ENCODE results near the gene CDX1. TPM values are rescaled to one million over a fixed set of nuclear protein-coding genes. Genes with fewer than 3 reads are reported as not detected.
A peak's percentile ranks its signal among the peaks of the same experiment; 100 is the strongest.

CDX1 gene
- total and polyA plus RNA-seq, 2 experiments from 2014 or later, result 43.3 to 54.6 TPM

DNA sequence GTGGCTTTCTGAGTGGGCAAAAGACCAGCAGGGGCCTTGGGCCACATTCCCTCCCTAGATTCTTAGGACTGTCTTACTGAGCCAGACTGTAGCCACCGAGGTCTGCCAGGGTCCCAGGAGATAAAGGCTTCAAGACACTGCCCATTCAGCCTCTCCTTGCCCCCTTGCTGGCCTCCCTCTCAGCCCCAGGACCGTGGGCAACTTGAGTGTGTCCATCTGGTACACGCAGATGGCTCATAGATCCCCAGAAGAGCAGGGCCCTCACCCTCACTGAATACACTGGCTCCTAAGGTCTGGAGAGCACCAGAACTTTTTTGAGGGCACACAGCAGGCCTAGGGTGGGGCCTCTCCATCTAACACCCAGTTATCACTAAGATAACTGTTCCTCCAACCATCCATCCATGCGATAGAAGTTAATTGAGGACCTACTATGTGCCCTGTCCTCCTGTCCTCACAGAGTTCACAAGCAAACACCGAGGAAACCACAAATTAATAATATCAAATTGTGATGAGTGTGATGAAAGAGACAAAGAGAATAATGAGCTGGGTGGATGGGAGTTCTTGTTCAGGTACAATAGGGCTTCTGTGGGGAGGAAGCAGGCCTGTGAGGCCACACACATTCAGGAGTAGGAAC lies 6.0 kb upstream of the CDX1 start:
- H3K9me3 ChIP-seq (ENCODE audit: low read depth), result no peaks in the 10 kb centered on the region
- H3K27ac ChIP-seq, result peak overlapping the region; percentile 97
- H3K4me1 ChIP-seq (ENCODE audit: insufficient read depth), result peaks cover 67% of the 10 kb centered on the region
- DNase-seq (ENCODE audit: low spot score), result no peak
- TF ChIP-seq EZH2 (IDR thresholded peaks at IDR 0.05; ENCODE audit: borderline replicate concordance) (no peak), EZH2phosphoT487 (IDR thresholded peaks at IDR 0.05; ENCODE audit: low read depth, severe bottlenecking, unreplicated experiment) (no peak), CTCF (IDR thresholded peaks at IDR 0.05; ENCODE audit: poor library complexity) (no peak)
- no peaks in the 10 kb centered on the region for H4K20me1 ChIP-seq (ENCODE audit: insufficient read depth, poor library complexity, severe bottlenecking)
- no peak overlapping the region for H3K4me3 ChIP-seq
- H3K4me2 ChIP-seq, result no peak overlapping the region
- no peak overlapping the region for H2AFZ ChIP-seq
- 68% methylated on average over 5 of the region's 5 CpGs for WGBS (ENCODE audit: low lambda C conversion rate, missing lambda C conversion rate)
- no peaks in the 10 kb centered on the region for H3K9me2 ChIP-seq (replicated peaks; ENCODE audit: insufficient read depth)
- no peaks in the 10 kb centered on the region for H3K79me2 ChIP-seq
- no peaks in the 10 kb centered on the region for H3K27me3 ChIP-seq
- H3K36me3 ChIP-seq (replicated peaks; ENCODE audit: insufficient read depth, low read depth), result no peaks in the 10 kb centered on the region

DNA sequence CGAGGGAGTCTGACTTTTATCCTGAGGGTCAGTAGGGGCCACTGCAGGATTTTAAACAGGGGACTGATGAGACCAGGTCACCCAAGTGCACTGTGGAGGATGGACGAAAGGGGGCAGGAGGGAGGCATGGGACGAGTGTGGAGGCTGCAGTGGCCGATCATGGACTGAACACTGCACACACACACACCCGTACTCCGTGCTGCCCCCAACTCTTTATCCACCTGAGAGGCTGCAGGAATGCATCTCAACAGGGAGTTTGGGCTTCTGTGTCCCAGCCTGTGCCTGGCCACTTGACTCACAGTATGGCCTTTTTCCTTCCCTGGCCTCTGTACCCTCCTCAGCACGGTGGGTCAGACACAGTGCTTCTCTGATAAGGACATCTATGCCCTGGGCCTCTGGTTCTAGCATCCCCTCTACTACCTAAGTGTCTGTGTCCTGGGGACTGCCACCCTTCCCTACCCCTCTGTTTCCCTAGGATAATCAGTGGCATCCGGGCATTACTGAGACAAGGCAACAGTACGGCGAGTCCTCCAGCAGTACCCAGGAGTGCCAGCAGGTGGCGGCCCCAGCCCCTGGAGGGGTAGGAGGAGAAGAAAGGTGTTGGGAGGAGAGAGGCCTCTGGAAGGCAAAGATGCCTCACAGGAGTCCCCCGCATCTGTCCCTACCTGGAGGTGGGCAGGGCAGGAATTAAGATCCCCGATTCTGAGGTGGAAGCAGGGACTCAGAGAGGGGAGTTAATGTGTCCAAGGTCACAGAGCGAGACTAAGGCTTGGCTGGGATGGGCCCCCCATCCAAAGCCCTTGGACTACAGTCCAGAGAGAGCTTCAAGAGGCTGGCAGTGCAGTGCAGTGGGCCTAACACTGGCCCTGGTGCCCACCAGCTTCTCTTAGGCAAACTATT lies 5.1 kb upstream of the CDX1 start:
- H4K20me1 ChIP-seq (ENCODE audit: insufficient read depth, poor library complexity, severe bottlenecking), result no peaks in the 10 kb centered on the region
- no peak overlapping the region for H2AFZ ChIP-seq
- H3K79me2 ChIP-seq, result no peaks in the 10 kb centered on the region
- peak overlapping the region; percentile 97 for H3K27ac ChIP-seq
- peaks cover 67% of the 10 kb centered on the region for H3K4me1 ChIP-seq (ENCODE audit: insufficient read depth)
- H3K27me3 ChIP-seq, result peaks cover 5% of the 10 kb centered on the region
- peak overlapping the region; percentile 68 for H3K4me2 ChIP-seq
- TF ChIP-seq EZH2 (IDR thresholded peaks at IDR 0.05; ENCODE audit: borderline replicate concordance) (no peak), EZH2phosphoT487 (IDR thresholded peaks at IDR 0.05; ENCODE audit: low read depth, severe bottlenecking, unreplicated experiment) (no peak), CTCF (IDR thresholded peaks at IDR 0.05; ENCODE audit: poor library complexity) (peak; percentile 89)
- DNase-seq (ENCODE audit: low spot score), result peak; percentile 90
- H3K9me2 ChIP-seq (replicated peaks; ENCODE audit: insufficient read depth), result no peaks in the 10 kb centered on the region
- H3K9me3 ChIP-seq (ENCODE audit: low read depth), result no peaks in the 10 kb centered on the region
- H3K36me3 ChIP-seq (replicated peaks; ENCODE audit: insufficient read depth, low read depth), result no peaks in the 10 kb centered on the region
- H3K4me3 ChIP-seq, result no peak overlapping the region
- 33% methylated on average over 14 of the region's 14 CpGs for WGBS (ENCODE audit: low lambda C conversion rate, missing lambda C conversion rate)

DNA sequence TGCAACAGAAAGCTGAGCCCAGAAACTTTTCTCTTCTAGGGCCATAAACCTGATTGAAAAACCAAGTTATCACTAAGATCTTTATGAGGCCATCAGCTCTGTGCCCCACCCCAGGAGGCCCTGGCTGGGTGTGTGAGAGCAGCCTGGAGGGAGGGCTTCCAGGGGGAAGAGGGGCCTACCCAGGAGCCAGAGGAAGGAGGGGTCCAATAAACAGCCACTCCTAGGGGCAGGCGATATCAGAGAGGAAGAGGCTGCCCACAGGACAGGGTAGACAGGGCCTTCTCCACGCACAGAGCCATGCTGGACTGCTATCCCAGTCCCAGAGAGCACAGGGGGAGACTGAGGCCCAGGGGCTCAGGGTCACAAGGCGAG lies 4.5 kb upstream of the CDX1 start:
- no peak overlapping the region for H2AFZ ChIP-seq
- no peaks in the 10 kb centered on the region for H3K9me2 ChIP-seq (replicated peaks; ENCODE audit: insufficient read depth)
- 56% methylated on average over 3 of the region's 3 CpGs for WGBS (ENCODE audit: low lambda C conversion rate, missing lambda C conversion rate)
- no peak overlapping the region for H3K4me3 ChIP-seq
- H3K4me2 ChIP-seq, result peak overlapping the region; percentile 68
- TF ChIP-seq EZH2 (IDR thresholded peaks at IDR 0.05; ENCODE audit: borderline replicate concordance), result no peak
- no peak for TF ChIP-seq CTCF (IDR thresholded peaks at IDR 0.05; ENCODE audit: poor library complexity)
- no peak for TF ChIP-seq EZH2phosphoT487 (IDR thresholded peaks at IDR 0.05; ENCODE audit: low read depth, severe bottlenecking, unreplicated experiment)
- peak overlapping the region; percentile 97 for H3K27ac ChIP-seq
- H4K20me1 ChIP-seq (ENCODE audit: insufficient read depth, poor library complexity, severe bottlenecking), result no peaks in the 10 kb centered on the region
- H3K27me3 ChIP-seq, result peaks cover 5% of the 10 kb centered on the region
- H3K9me3 ChIP-seq (ENCODE audit: low read depth), result no peaks in the 10 kb centered on the region
- no peaks in the 10 kb centered on the region for H3K79me2 ChIP-seq
- H3K36me3 ChIP-seq (replicated peaks; ENCODE audit: insufficient read depth, low read depth), result no peaks in the 10 kb centered on the region
- DNase-seq (ENCODE audit: low spot score), result peak; percentile 74
- peaks cover 67% of the 10 kb centered on the region for H3K4me1 ChIP-seq (ENCODE audit: insufficient read depth)

Data from hepatocyte (in vitro differentiated cells).